Fibroblast of lung (primary cell): Measurements from ENCODE around the gene ANKS1B. TPM values are rescaled to one million over a fixed set of nuclear protein-coding genes. Genes with fewer than 3 reads are reported as not detected.
"Not testable (repeated sequence)": the region's sequence is repeated elsewhere in the genome, so short reads cannot be mapped to it uniquely, and the experiment has no call there.

Experiments used
- DNase-seq, 2 donors: peaks; one replicate each; pipeline versions ENCODE4 v3.0.0 to v3.0.0-alpha.2; 2010; ENCODE audit warnings: low read depth in 2 of 2
- H2AFZ ChIP-seq: 2 replicates; pipeline ENCODE4 v1.5.1; 2012; ENCODE audit warnings: low read length, control low read depth, inconsistent platforms
- H3K27ac ChIP-seq: 2 replicates; pipeline ENCODE4 v1.5.1; 2011; ENCODE audit warnings: low read length, control low read depth; ENCODE audit not compliant: insufficient read depth
- H3K27me3 ChIP-seq: 2 replicates; pipeline ENCODE4 v1.5.1; 2011; ENCODE audit warnings: mild to moderate bottlenecking, low read length; ENCODE audit not compliant: control insufficient read depth, insufficient read depth
- H3K36me3 ChIP-seq: 2 replicates; pipeline ENCODE4 v1.5.1; 2011; ENCODE audit warnings: low read length; ENCODE audit not compliant: control insufficient read depth, insufficient read depth
- H3K4me1 ChIP-seq: 2 replicates; pipeline ENCODE4 v1.5.1; 2011; ENCODE audit warnings: low read length; ENCODE audit not compliant: control insufficient read depth, insufficient read depth; ENCODE audit errors: extremely low read depth
- H3K4me2 ChIP-seq: 2 replicates; pipeline ENCODE4 v1.5.1; 2011; ENCODE audit warnings: low read length, control low read depth; ENCODE audit not compliant: insufficient read depth; ENCODE audit errors: extremely low read depth
- H3K4me3 ChIP-seq, 4 experiments: fragments of 200-600 bp in 1 of 4; sonication (generic) in 1 of 4; replicated peaks in 1 of 4; 2 replicates each; pipeline ENCODE4 v1.5.1; 2011 to 2016; ENCODE audit warnings: low read length in 4 of 4, low read depth in 3 of 4, mild to moderate bottlenecking in 3 of 4, control low read depth in 2 of 4, inconsistent platforms in 1 of 4, mixed read lengths in 1 of 4; ENCODE audit not compliant: insufficient read depth in 1 of 4; ENCODE audit errors: control extremely low read depth in 1 of 4
- H3K79me2 ChIP-seq: 2 replicates; pipeline ENCODE4 v1.5.1; 2012; ENCODE audit warnings: mild to moderate bottlenecking, low read length, inconsistent platforms; ENCODE audit not compliant: control insufficient read depth, insufficient read depth
- H3K9ac ChIP-seq: 2 replicates; pipeline ENCODE4 v1.5.1; 2011; ENCODE audit warnings: mild to moderate bottlenecking, low read length, control low read depth; ENCODE audit not compliant: insufficient read depth
- H3K9me3 ChIP-seq: 2 replicates; pipeline ENCODE4 v1.5.1; 2012; ENCODE audit warnings: low read depth, low read length; ENCODE audit not compliant: control insufficient read depth, insufficient read depth
- H4K20me1 ChIP-seq: 2 replicates; pipeline ENCODE4 v1.5.1; 2011; ENCODE audit warnings: low read length; ENCODE audit not compliant: control insufficient read depth, insufficient read depth; ENCODE audit errors: extremely low read depth
- EZH2 ChIP-seq: IDR thresholded peaks from 2 replicates; pipeline ENCODE4 v1.5.1; 2012; ENCODE audit warnings: low read length, control low read depth, mild to moderate bottlenecking; ENCODE audit errors: missing control alignments
- polyA plus RNA-seq, 2 donors: library from polyadenylated mRNA; depleted of rRNA in 1 of 2; stranded (reverse) in 1 of 2; unstranded in 1 of 2; fragments of >200 nt; gene quantifications; 2 replicates each; pipeline ENCODE4 v1.2.1, GENCODE V29; 2011 to 2012; ENCODE audit warnings: missing spikeins in 1 of 2
- total RNA-seq: library from RNA; depleted of rRNA; stranded (reverse); fragments of >200 nt; gene quantifications from 2 replicates; pipeline ENCODE4 v1.2.1, GENCODE V29; 2014
- TF ChIP-seq, protein P1 (sequence below), 2 donors: IDR thresholded peaks in 1 of 2; conservative IDR thresholded peaks in 1 of 2; 1 replicate in 1 of 2; 2 replicates in 1 of 2; pipeline ENCODE4 v1.5.1; 2011 to 2012; ENCODE audit warnings: low read length in 2 of 2, control low read depth in 1 of 2, inconsistent platforms in 1 of 2, low read depth in 1 of 2, mild to moderate bottlenecking in 1 of 2

ANKS1B gene
- total and polyA plus RNA-seq, 2 donors (not counting 1 experiment from before 2014, with no cell fraction given): 0.11 to 0.83 TPM

DNA sequence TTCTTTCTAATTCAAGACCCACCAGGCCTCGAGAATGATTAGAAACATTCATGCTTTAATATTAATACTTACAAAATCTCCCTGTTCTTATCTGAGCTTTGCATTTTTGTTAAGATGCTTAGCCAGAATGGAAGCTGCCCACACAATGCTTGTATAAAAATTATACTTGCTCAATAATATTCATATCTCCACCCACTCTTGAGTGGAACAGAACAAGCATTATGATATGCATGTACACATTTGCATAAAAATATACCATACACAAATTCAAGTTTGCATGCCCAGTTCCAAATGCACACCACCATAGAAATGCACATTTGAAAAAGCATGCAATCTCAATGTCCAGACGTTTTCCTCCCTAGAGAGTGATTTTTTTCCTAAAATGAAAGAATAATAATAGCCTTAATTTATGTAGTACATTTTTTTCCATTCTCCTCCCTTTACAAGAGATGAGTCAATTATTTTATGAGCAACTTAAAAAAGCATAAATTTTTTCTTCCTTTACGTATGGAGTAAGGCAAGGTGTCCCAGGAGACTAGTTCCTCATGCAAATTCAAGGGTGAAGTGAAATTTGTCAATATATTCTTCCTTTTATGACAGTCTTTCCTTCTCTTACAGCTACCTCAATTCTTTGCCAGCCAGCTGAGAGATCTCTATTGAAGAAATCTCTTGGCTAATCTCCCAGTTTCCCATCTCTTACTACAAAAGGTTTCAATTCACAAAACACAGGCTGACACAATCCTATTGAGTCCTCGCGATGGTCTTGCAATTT is 650.3 kb downstream of the ANKS1B start:
- Histone ChIP-seq H3K4me1 (no peaks in the 10 kb centered on the region), H4K20me1 (no peaks in the 10 kb centered on the region), H3K4me3 (no peak overlapping the region), H3K79me2 (no peaks in the 10 kb centered on the region), H3K36me3 (no peaks in the 10 kb centered on the region), H3K9ac (no peak overlapping the region), H2AFZ (no peak overlapping the region), H3K27ac (no peak overlapping the region), H3K4me2 (no peak overlapping the region), H3K27me3 (no peaks in the 10 kb centered on the region), H3K9me3 (no peaks in the 10 kb centered on the region)
- no peak for TF ChIP-seq EZH2
- TF ChIP-seq, protein P1, sequence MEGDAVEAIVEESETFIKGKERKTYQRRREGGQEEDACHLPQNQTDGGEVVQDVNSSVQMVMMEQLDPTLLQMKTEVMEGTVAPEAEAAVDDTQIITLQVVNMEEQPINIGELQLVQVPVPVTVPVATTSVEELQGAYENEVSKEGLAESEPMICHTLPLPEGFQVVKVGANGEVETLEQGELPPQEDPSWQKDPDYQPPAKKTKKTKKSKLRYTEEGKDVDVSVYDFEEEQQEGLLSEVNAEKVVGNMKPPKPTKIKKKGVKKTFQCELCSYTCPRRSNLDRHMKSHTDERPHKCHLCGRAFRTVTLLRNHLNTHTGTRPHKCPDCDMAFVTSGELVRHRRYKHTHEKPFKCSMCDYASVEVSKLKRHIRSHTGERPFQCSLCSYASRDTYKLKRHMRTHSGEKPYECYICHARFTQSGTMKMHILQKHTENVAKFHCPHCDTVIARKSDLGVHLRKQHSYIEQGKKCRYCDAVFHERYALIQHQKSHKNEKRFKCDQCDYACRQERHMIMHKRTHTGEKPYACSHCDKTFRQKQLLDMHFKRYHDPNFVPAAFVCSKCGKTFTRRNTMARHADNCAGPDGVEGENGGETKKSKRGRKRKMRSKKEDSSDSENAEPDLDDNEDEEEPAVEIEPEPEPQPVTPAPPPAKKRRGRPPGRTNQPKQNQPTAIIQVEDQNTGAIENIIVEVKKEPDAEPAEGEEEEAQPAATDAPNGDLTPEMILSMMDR (conservative IDR thresholded peaks at IDR 0.05 in 1 of 2, IDR thresholded peaks at IDR 0.05 in 1 of 2; ENCODE audit: low read depth in 1 of 2, low read length in 2 of 2): no peak
- DNase-seq: no peak

DNA sequence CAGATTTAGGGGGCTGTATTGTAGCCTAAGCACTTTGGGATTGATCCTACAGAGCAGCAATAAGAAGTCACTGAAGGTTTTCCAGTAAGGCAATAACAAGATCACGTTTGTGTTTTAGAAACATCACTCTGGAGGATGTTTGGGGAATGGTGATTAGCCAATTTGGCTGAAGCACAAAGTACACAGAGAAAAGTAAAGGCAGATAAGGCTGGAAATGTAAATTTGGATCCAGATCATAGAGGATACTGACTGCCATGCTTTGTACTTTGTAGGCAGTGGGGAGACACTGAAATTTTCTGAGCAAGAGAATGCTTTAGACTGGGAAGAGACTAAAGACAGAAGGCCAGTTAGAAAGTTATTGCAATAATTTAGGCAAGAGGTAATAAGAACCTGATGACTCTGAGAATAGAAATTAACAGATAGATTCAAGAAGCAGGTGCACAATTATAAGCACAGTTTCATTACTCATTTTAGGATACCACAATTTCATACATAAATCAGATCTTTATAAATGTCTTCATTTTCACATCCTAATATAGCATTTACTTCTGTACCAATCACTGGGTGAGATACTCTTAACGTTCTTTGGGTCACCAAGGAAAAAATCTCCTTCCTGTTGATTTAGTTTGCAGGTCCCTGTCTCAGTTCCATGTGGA is 651.7 kb downstream of the ANKS1B start:
- no peak for DNase-seq
- H3K36me3 ChIP-seq: no peaks in the 10 kb centered on the region
- TF ChIP-seq, protein P1 (conservative IDR thresholded peaks at IDR 0.05 in 1 of 2, IDR thresholded peaks at IDR 0.05 in 1 of 2; ENCODE audit: low read depth in 1 of 2, low read length in 2 of 2): no peak
- TF ChIP-seq EZH2: no peak
- no peaks in the 10 kb centered on the region for H3K9me3 ChIP-seq
- no peak overlapping the region for H3K27ac ChIP-seq
- H3K4me1 ChIP-seq: no peaks in the 10 kb centered on the region
- H4K20me1 ChIP-seq: no peaks in the 10 kb centered on the region
- no peaks in the 10 kb centered on the region for H3K79me2 ChIP-seq
- no peak overlapping the region for H3K9ac ChIP-seq
- no peak overlapping the region for H3K4me2 ChIP-seq
- H3K4me3 ChIP-seq: no peak overlapping the region
- no peaks in the 10 kb centered on the region for H3K27me3 ChIP-seq
- no peak overlapping the region for H2AFZ ChIP-seq

DNA sequence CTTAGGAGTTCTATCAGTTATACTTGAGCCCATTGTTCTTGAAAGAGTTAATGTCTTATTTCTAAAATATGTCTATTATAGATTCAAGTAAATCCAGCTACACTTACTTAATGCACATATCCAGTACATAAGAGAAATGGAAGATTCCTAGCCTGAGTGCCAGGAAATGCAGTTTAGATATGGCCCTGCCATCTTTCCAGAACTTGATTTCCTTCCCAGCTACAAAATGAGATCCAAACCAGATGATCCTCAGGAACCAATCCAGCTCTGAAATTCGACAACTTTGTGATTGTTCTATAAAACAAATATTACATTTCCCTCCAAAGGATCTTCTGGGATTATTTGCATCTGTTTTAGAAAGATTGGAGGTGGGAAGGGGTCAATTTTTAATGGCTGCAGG is 654.5 kb downstream of the ANKS1B start:
- no peak overlapping the region for H3K27ac ChIP-seq
- no peaks in the 10 kb centered on the region for H3K9me3 ChIP-seq

DNA sequence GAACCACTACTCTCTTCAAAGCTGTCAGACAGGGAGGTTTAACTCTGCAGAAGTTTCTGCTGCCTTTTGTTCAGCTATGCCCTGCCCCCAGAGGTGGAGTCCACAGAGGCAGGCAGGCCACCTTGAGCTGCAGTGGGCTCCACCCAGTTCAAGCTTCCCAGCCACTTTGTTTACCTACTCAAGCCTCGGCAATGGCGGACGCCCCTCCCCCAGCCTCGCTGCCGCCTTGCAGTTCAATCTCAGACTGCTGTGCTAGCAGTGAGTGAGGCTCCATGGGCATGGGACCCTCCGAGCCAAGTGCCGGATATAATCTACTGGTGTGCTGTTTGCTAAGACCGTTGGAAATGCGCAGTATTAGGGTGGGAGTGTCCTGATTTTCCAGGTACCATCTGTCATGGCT is 663.5 kb downstream of the ANKS1B start:
- H3K27ac ChIP-seq, H3K4me3 ChIP-seq, H3K9ac ChIP-seq, H3K4me1 ChIP-seq, H3K27me3 ChIP-seq, H3K36me3 ChIP-seq, H4K20me1 ChIP-seq, H3K79me2 ChIP-seq, H3K9me3 ChIP-seq, H3K4me2 ChIP-seq, DNase-seq, H2AFZ ChIP-seq: not testable (repeated sequence)

More for the DNA sequence above, 654.5 kb downstream of the ANKS1B start:
- no peak overlapping the region for H3K9ac ChIP-seq
- H4K20me1 ChIP-seq: no peaks in the 10 kb centered on the region
- H3K79me2 ChIP-seq: no peaks in the 10 kb centered on the region
- H2AFZ ChIP-seq: no peak overlapping the region
- no peaks in the 10 kb centered on the region for H3K4me1 ChIP-seq
- no peak overlapping the region for H3K4me3 ChIP-seq
- no peak overlapping the region for H3K4me2 ChIP-seq
- no peak for DNase-seq
- no peak for TF ChIP-seq EZH2
- TF ChIP-seq, protein P1 (conservative IDR thresholded peaks at IDR 0.05 in 1 of 2, IDR thresholded peaks at IDR 0.05 in 1 of 2; ENCODE audit: low read depth in 1 of 2, low read length in 2 of 2): no peak
- H3K27me3 ChIP-seq: no peaks in the 10 kb centered on the region
- H3K36me3 ChIP-seq: no peaks in the 10 kb centered on the region
